Measurements from ENCODE around the gene LTC4S.
A peak's percentile ranks its signal among the peaks of the same experiment; 100 is the strongest.

The LTC4S gene

GRCh38 chr5:179798144-179798770, 4.5 kb downstream of the LTC4S start:
- TF ChIP-seq MAX (IDR thresholded peaks at IDR 0.05; ENCODE audit: low read depth, low read length) = no peak
- TF ChIP-seq POLR2A (IDR thresholded peaks at IDR 0.05; ENCODE audit: extremely low read depth, insufficient read length) = no peak
- H3K4me3 ChIP-seq (ENCODE audit: low read depth, low read length) = no peak overlapping the region
- DNase-seq (ENCODE audit: low read depth) = no peak

GRCh38 chr5:179798771-179799643, 5.2 kb downstream of the LTC4S start:
- DNase-seq (ENCODE audit: low read depth) = no peak
- TF ChIP-seq MYC (IDR thresholded peaks at IDR 0.05; ENCODE audit: low read depth, low read length) (no peak), MAX (IDR thresholded peaks at IDR 0.05; ENCODE audit: low read depth, low read length) (no peak), POLR2A (IDR thresholded peaks at IDR 0.05; ENCODE audit: extremely low read depth, insufficient read length) (no peak)
- TF ChIP-seq, protein P1, sequence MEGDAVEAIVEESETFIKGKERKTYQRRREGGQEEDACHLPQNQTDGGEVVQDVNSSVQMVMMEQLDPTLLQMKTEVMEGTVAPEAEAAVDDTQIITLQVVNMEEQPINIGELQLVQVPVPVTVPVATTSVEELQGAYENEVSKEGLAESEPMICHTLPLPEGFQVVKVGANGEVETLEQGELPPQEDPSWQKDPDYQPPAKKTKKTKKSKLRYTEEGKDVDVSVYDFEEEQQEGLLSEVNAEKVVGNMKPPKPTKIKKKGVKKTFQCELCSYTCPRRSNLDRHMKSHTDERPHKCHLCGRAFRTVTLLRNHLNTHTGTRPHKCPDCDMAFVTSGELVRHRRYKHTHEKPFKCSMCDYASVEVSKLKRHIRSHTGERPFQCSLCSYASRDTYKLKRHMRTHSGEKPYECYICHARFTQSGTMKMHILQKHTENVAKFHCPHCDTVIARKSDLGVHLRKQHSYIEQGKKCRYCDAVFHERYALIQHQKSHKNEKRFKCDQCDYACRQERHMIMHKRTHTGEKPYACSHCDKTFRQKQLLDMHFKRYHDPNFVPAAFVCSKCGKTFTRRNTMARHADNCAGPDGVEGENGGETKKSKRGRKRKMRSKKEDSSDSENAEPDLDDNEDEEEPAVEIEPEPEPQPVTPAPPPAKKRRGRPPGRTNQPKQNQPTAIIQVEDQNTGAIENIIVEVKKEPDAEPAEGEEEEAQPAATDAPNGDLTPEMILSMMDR (IDR thresholded peaks at IDR 0.05; ENCODE audit: low read depth, low read length) = no peak
- H3K4me3 ChIP-seq (ENCODE audit: low read depth, low read length) = no peak overlapping the region

GRCh38 chr5:179799644-179799973, 5.8 kb downstream of the LTC4S start:
- no peak overlapping the region for H3K4me3 ChIP-seq (ENCODE audit: low read depth, low read length)
- DNase-seq (ENCODE audit: low read depth) = no peak
- TF ChIP-seq POLR2A (IDR thresholded peaks at IDR 0.05; ENCODE audit: extremely low read depth, insufficient read length) (no peak), MYC (IDR thresholded peaks at IDR 0.05; ENCODE audit: low read depth, low read length) (no peak), MAX (IDR thresholded peaks at IDR 0.05; ENCODE audit: low read depth, low read length) (no peak)
- TF ChIP-seq, protein P1 (IDR thresholded peaks at IDR 0.05; ENCODE audit: low read depth, low read length) = no peak

GRCh38 chr5:179800071-179800695, 6.4 kb downstream of the LTC4S start:
- DNase-seq (ENCODE audit: low read depth) = no peak
- H3K4me3 ChIP-seq (ENCODE audit: low read depth, low read length) = no peak overlapping the region

GRCh38 chr5:179800696-179801201, 7.0 kb downstream of the LTC4S start:
- peak; percentile 52 for DNase-seq (ENCODE audit: low read depth)

More at GRCh38 chr5:179800071-179800695, 6.4 kb downstream of the LTC4S start:
- TF ChIP-seq MYC (IDR thresholded peaks at IDR 0.05; ENCODE audit: low read depth, low read length) = no peak
- TF ChIP-seq MAX (IDR thresholded peaks at IDR 0.05; ENCODE audit: low read depth, low read length) = no peak
- TF ChIP-seq, protein P1 (IDR thresholded peaks at IDR 0.05; ENCODE audit: low read depth, low read length) = no peak
- TF ChIP-seq POLR2A (IDR thresholded peaks at IDR 0.05; ENCODE audit: extremely low read depth, insufficient read length) = no peak

More at GRCh38 chr5:179800696-179801201, 7.0 kb downstream of the LTC4S start:
- H3K4me3 ChIP-seq (ENCODE audit: low read depth, low read length) = no peak overlapping the region
- no peak for TF ChIP-seq POLR2A (IDR thresholded peaks at IDR 0.05; ENCODE audit: extremely low read depth, insufficient read length)
- no peak for TF ChIP-seq MYC (IDR thresholded peaks at IDR 0.05; ENCODE audit: low read depth, low read length)
- TF ChIP-seq, protein P1 (IDR thresholded peaks at IDR 0.05; ENCODE audit: low read depth, low read length) = no peak
- no peak for TF ChIP-seq MAX (IDR thresholded peaks at IDR 0.05; ENCODE audit: low read depth, low read length)
